AG04449 (cell line): ENCODE measurements around the gene MCTP1.

Source experiments
- CTCF ChIA-PET: fragments of 350-600 bp; formaldehyde crosslinking; extraction: SDS; loops from one replicate; lab custom pipeline; 2021; ENCODE audit warnings: antibody characterized with exemption; lab: Yijun Ruan, JAX
- POLR2A ChIA-PET: fragments of 400-600, 350-600 bp; formaldehyde crosslinking; extraction: SDS; loops from one replicate; lab custom pipeline; 2020; ENCODE audit warnings: antibody characterized with exemption, inconsistent platforms; lab: Yijun Ruan, JAX
- DNase-seq: peaks from one replicate; pipeline ENCODE4 v3.0.0-alpha.2; 2010; ENCODE audit warnings: low read depth, low spot score
- H3K4me3 ChIP-seq: 2 replicates; pipeline ENCODE4 v1.5.1; 2011; ENCODE audit warnings: low read depth, mild to moderate bottlenecking, control low read depth, low read length
- CTCF ChIP-seq: IDR thresholded peaks from one replicate; pipeline ENCODE4 v1.5.1; 2011; ENCODE audit warnings: mild to moderate bottlenecking, moderate library complexity, low read length, control low read depth, inconsistent platforms; ENCODE audit not compliant: insufficient read depth; ENCODE audit errors: missing control alignments

The MCTP1 gene

GRCh38 chr5:94690778-94691177 is 594.1 kb downstream of the MCTP1 start:
- no peak for DNase-seq
- CTCF ChIA-PET: no interaction called here
- TF ChIP-seq CTCF: no peak
- no peak overlapping the region for H3K4me3 ChIP-seq
- POLR2A ChIA-PET: no interaction called here

- TF ChIP-seq CTCF: no peak
- DNase-seq: no peak
- no peak overlapping the region for H3K4me3 ChIP-seq
- POLR2A ChIA-PET: no interaction called here
- CTCF ChIA-PET: interaction anchor here (1.0 kb wide), 1 partner anchor 795 kb away, joined by 3 read pairs; no protein-coding TSS in a partner anchor
Observed at GRCh38 chr5:94689908-94690307, 595.0 kb downstream of the MCTP1 start.

GRCh38 chr5:94682814-94683520 is 601.9 kb downstream of the MCTP1 start:
- no peak overlapping the region for H3K4me3 ChIP-seq
- TF ChIP-seq CTCF: no peak
- no peak for DNase-seq
- POLR2A ChIA-PET: no interaction called here
- CTCF ChIA-PET: interaction anchor here (1.5 kb wide), 1 partner anchor 10 kb away, joined by 4 read pairs; no protein-coding TSS in a partner anchor

GRCh38 chr5:94675965-94676618 is 608.8 kb downstream of the MCTP1 start:
- ChIA-PET POLR2A (no interaction called here), CTCF (no interaction called here)
- no peak overlapping the region for H3K4me3 ChIP-seq
- no peak for TF ChIP-seq CTCF
- no peak for DNase-seq

- no peak for TF ChIP-seq CTCF
- POLR2A ChIA-PET: no interaction called here
- no peak overlapping the region for H3K4me3 ChIP-seq
- CTCF ChIA-PET: no interaction called here
- no peak for DNase-seq
Observed at GRCh38 chr5:94674490-94675382, 610.2 kb downstream of the MCTP1 start.
